AG10803 (cell line): Measurements from ENCODE around the gene DDOST.
A peak's percentile ranks its signal among the peaks of the same experiment; 100 is the strongest.

Source experiments
- DNase-seq: peaks from one replicate; pipeline ENCODE4 v3.0.0; 2010; ENCODE audit warnings: low read depth
- H3K4me3 ChIP-seq: 2 replicates; pipeline ENCODE4 v1.5.1; 2011; ENCODE audit warnings: mild to moderate bottlenecking, low read length, control low read depth
- CTCF ChIP-seq: conservative IDR thresholded peaks from 2 replicates; pipeline ENCODE4 v1.5.1; 2011; ENCODE audit warnings: mild to moderate bottlenecking, low read length, control low read depth, inconsistent platforms

DDOST gene

GRCh38 chr1:20700636-20701215 lies 39.6 kb upstream of the DDOST start:
- DNase-seq = no peak
- H3K4me3 ChIP-seq = no peak overlapping the region
- no peak for TF ChIP-seq CTCF

- no peak for TF ChIP-seq CTCF
- H3K4me3 ChIP-seq = no peak overlapping the region
- no peak for DNase-seq
These were observed 38.4 kb upstream of the DDOST start for GRCh38 chr1:20699558-20699957.

DNA sequence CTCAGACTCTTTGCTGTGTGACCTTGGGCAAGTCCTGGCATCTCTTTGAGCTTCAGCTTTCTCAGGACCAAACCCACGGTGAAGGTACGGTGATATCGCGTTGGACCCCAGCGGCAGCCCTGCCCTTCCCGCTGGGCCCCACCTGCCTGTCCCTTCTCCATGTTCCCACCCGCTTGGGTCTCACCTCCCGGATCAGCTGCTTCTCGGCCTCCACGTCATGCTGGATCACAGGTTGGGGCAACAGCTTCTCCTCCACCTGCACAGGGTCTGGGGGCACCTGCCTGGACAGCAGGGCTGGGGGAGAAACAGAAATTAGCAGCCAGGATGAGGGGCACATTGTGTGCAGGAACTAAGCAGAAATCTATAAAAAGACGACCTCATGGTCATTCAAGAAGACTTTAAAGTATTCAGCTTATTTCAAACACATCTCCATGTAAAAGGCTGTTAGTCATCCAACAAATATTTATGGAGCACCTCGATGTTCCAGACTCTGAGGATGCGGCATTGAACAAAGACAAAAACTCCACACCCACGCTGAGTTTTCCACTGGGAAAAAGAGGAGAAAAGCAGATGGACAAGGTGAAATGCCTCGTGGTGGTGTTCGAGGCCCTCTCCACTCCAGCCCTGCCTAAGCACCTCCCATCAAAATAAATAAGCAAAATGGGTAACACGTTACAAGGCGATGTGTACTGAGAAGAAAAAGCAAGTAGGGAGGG lies 37.2 kb upstream of the DDOST start:
- no peak overlapping the region; the same call in 1 of the 2 replicates for H3K4me3 ChIP-seq
- no peak for TF ChIP-seq CTCF
- peak; percentile 78 for DNase-seq

- no peak for DNase-seq
- no peak overlapping the region; the same call in 1 of the 2 replicates for H3K4me3 ChIP-seq
- no peak for TF ChIP-seq CTCF
These were observed 36.4 kb upstream of the DDOST start for GRCh38 chr1:20697563-20697962.

DNA sequence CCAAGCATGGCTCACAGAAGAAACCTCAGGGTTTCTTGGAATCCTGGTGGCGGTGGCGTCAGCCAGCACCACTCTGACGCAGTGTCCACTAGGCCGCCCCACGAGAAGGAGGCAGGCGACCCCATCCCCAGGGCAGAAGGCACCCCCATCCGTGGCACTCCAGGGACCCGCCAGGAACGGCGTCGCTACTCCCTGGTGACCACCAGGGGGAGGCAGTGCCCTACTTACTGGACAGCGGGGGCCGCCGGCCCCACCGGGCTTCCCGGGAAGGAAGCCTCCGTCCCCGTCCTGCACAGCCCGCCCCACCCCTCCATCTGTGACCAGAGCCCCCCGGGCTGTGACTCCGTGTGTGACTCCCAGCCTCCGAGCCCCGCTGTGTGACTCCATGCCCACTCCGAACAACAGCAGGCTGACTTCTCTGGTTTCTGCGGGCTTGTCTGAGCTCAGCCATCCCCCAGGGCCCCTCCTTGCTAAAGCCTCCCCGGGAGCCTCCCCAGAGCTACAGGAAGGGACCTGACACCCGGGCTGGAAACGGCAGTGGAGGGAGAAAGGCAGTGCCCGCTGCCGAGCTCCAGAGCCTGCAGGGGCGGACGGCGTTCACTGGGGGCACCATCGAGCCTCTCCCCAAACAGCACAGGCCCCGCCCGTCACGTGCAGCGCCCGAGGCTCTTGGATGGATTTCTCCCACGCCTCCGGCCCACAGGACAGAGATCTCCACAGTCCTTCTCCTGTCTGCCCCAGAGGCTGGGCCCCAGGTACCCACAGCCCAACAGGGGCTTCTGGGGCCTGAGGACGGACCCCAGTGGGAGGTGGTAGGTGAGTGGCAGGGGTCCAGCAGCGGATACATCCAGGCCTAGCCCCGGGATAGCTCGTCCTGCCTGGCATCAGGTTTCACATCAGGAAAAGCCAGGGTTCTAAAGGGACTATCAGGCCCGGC lies 35.5 kb upstream of the DDOST start:
- peak overlapping the region; percentile 77 for H3K4me3 ChIP-seq
- DNase-seq = peak; percentile 94
- peak; percentile 80 for TF ChIP-seq CTCF

DNA sequence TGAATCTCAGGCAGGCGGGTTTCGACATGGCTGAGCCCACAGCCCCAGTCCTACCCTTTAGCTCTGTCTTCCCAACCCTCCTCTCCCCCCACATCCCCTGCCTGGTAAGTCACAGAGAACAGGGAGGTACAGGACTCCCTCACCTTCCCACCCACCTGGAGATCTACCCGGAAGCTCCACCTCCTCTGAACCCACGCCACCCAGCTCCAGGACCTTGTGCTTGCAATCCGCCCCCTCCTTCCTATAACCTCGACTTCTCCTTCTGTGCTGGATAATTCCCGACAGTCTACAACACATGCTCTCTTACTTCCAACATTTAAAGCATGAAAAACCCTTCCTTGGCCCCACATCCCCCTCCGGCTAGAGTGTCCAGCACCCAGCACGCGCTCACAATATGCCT lies 34.3 kb upstream of the DDOST start:
- DNase-seq = no peak
- H3K4me3 ChIP-seq = no peak overlapping the region
- no peak for TF ChIP-seq CTCF
